T-cell (primary cell): Measurements from ENCODE around the gene LMX1A. TPM values are rescaled to one million over a fixed set of nuclear protein-coding genes. Genes with fewer than 3 reads are reported as not detected.

Source experiments
- ATAC-seq, 4 experiments: fragments of 200-7000 bp in 3 of 4; fragments of 150-1000 bp in 1 of 4; cut with Tn5 transposase; replicated peaks in 1 of 4; 1 replicate in 3 of 4; 2 replicates in 1 of 4; pipeline ENCODE4 v1.10.0; 2021; ENCODE audit warnings: moderate library complexity in 3 of 4, mild to moderate bottlenecking in 2 of 4, moderate number of reproducible peaks in 1 of 4
- CTCF ChIA-PET, 2 donors: fragments of 300-600 bp; sonication (Branson Sonifier 250); formaldehyde crosslinking; loops; one replicate each; lab custom pipeline; 2022; ENCODE audit warnings: antibody characterized with exemption in 2 of 2; lab: Charles Lee
- POLR2A ChIA-PET, 2 donors: fragments of 300-600 bp; sonication (Branson Sonifier 250); formaldehyde crosslinking; loops; one replicate each; lab custom pipeline; 2022; ENCODE audit warnings: antibody characterized with exemption in 2 of 2; lab: Charles Lee
- DNase-seq, 35 experiments: peaks; one replicate each; pipeline versions ENCODE4 v3.0.0 to v3.0.0-alpha.2; 2013 to 2023
- H3K27ac ChIP-seq: one replicate; pipeline ENCODE4 v1.5.1; 2013; ENCODE audit warnings: low read length
- H3K27me3 ChIP-seq, 2 experiments: replicated peaks in 1 of 2; 1 replicate in 1 of 2; 2 replicates in 1 of 2; pipeline versions ENCODE4 v1.6.1 to v1.7.0; 2013; ENCODE audit warnings: low read length in 1 of 2, mixed read lengths in 1 of 2; ENCODE audit not compliant: control insufficient read depth in 2 of 2, insufficient read depth in 2 of 2; ENCODE audit errors: extremely low read depth in 1 of 2
- H3K36me3 ChIP-seq, 2 donors: 1 replicate in 1 of 2; 2 replicates in 1 of 2; pipeline versions ENCODE4 v1.6.1 to v1.7.0; 2013; ENCODE audit warnings: low read length in 1 of 2; ENCODE audit not compliant: control insufficient read depth in 2 of 2, insufficient read depth in 1 of 2; ENCODE audit errors: extremely low read depth in 1 of 2
- H3K4me1 ChIP-seq, 2 experiments: 1 replicate in 1 of 2; 2 replicates in 1 of 2; pipeline versions ENCODE4 v1.6.1 to v1.7.0; 2013; ENCODE audit warnings: low read length in 2 of 2, mixed read lengths in 1 of 2; ENCODE audit not compliant: insufficient read depth in 2 of 2, control insufficient read depth in 1 of 2; ENCODE audit errors: extremely low read depth in 1 of 2
- H3K4me3 ChIP-seq, 2 donors: 1 replicate in 1 of 2; 2 replicates in 1 of 2; pipeline versions ENCODE4 v1.5.1 to v1.7.0; 2013; ENCODE audit warnings: mild to moderate bottlenecking in 2 of 2, low read length in 1 of 2, moderate library complexity in 1 of 2; ENCODE audit not compliant: control insufficient read depth in 1 of 2; ENCODE audit errors: extremely low read depth in 1 of 2
- H3K9me3 ChIP-seq: 2 replicates; pipeline ENCODE4 v1.7.0; 2013
- H3K27ac Mint-ChIP-seq, 2 donors: one replicate each; pipeline ENCODE4 v1.8.0; 2020 to 2021; ENCODE audit warnings: mild to moderate bottlenecking in 2 of 2, mixed read lengths in 2 of 2
- H3K27me3 Mint-ChIP-seq, 2 donors: one replicate each; pipeline ENCODE4 v1.8.0; 2021 to 2022; ENCODE audit warnings: mixed read lengths in 2 of 2
- H3K36me3 Mint-ChIP-seq: one replicate; pipeline ENCODE4 v1.8.0; 2021; ENCODE audit warnings: mixed read lengths
- H3K4me1 Mint-ChIP-seq, 3 donors: one replicate each; pipeline ENCODE4 v1.8.0; 2020 to 2022; ENCODE audit warnings: mixed read lengths in 3 of 3, mild to moderate bottlenecking in 1 of 3
- H3K4me3 Mint-ChIP-seq, 3 donors: one replicate each; pipeline ENCODE4 v1.8.0; 2020 to 2022; ENCODE audit warnings: mild to moderate bottlenecking in 3 of 3, mixed read lengths in 3 of 3, moderate library complexity in 3 of 3
- H3K9me3 Mint-ChIP-seq, 3 donors: one replicate each; pipeline ENCODE4 v1.8.0; 2020 to 2022; ENCODE audit warnings: mixed read lengths in 3 of 3
- WGBS: methylation state at CpG from one replicate; pipeline ENCODE4 v1.1.5; 2013; ENCODE audit warnings: missing lambda C conversion rate; ENCODE audit not compliant: insufficient coverage; 5-methylcytosine and 5-hydroxymethylcytosine counted together
- total RNA-seq, 35 experiments: library from RNA in 6 of 35; stranded (reverse) in 6 of 35; fragments of 120-200 nt in 1 of 35; gene quantifications; one replicate each; pipeline versions ENCODE4 v1.2.1 to v1.2.4 and lab custom pipeline; 2013 to 2026

Gene LMX1A
- total RNA-seq, 5 donors from 2014 or later (not counting 1 experiment from before 2014, with no cell fraction given) = not detected

GRCh38 chr1:165218731-165219130, 137.8 kb downstream of the LMX1A start:
- whole genome bisulfite sequencing = no CpG with 5 or more reads among the region's 6 CpGs
- CTCF ChIA-PET = no interaction called here

DNA sequence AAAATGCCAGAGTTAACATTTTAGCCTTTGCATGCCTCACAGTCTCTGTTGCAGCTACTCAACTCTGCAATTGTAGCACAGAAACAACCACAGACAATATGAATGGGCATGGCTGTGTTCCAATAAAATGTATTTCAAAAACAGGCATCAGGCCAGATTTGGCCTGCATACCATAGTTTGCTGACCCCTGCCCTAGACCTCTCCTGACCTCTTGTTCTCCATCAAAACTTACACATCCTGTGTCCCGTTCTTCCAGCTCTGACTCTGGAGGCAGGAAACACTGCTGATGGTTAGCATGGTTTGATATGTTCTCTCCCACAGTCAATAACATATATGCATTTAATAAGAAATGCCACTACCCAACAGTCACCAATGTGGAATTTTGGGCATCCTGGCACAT, 138.6 kb downstream of the LMX1A start:
- Histone ChIP-seq H3K4me3 (no peak overlapping the region), H3K27me3 (peaks cover 0 to 4% of the 10 kb centered on the region in 2 experiments), H3K4me1 (no peaks in the 10 kb centered on the region), H3K36me3 (no peaks in the 10 kb centered on the region), H3K27ac (no peak overlapping the region), H3K9me3 (no peaks in the 10 kb centered on the region)
- CTCF ChIA-PET = no interaction called here
- Mint-ChIP-seq H3K36me3 (no peaks in the 10 kb centered on the region), H3K4me1 (no peaks in the 10 kb centered on the region), H3K27ac (no peak overlapping the region), H3K4me3 (no peak overlapping the region), H3K9me3 (peaks cover 0 to 3% (median 0%) of the 10 kb centered on the region in 3 donors), H3K27me3 (peaks cover 19 to 30% of the 10 kb centered on the region in 2 donors)
- DNase-seq (no peak), ATAC-seq (no peak)
- no CpG with 5 or more reads among the region's 1 CpG for WGBS
- POLR2A ChIA-PET = no interaction called here

More at GRCh38 chr1:165218731-165219130, 137.8 kb downstream of the LMX1A start:
- H3K4me1 ChIP-seq = no peaks in the 10 kb centered on the region
- no peak overlapping the region for H3K4me3 ChIP-seq
- ATAC-seq = no peak
- H3K4me3 Mint-ChIP-seq = no peak overlapping the region
- H3K27me3 ChIP-seq = no peaks in the 10 kb centered on the region
- H3K27ac ChIP-seq = no peak overlapping the region
- H3K27me3 Mint-ChIP-seq = peaks cover 19 to 30% of the 10 kb centered on the region in 2 donors
- POLR2A ChIA-PET = no interaction called here
- H3K9me3 Mint-ChIP-seq = peaks cover 0 to 3% (median 0%) of the 10 kb centered on the region in 3 donors
- H3K9me3 ChIP-seq = no peaks in the 10 kb centered on the region
- H3K27ac Mint-ChIP-seq = no peak overlapping the region
- DNase-seq = no peak
- no peaks in the 10 kb centered on the region for H3K36me3 Mint-ChIP-seq
- H3K36me3 ChIP-seq = no peaks in the 10 kb centered on the region
- no peaks in the 10 kb centered on the region for H3K4me1 Mint-ChIP-seq

DNA sequence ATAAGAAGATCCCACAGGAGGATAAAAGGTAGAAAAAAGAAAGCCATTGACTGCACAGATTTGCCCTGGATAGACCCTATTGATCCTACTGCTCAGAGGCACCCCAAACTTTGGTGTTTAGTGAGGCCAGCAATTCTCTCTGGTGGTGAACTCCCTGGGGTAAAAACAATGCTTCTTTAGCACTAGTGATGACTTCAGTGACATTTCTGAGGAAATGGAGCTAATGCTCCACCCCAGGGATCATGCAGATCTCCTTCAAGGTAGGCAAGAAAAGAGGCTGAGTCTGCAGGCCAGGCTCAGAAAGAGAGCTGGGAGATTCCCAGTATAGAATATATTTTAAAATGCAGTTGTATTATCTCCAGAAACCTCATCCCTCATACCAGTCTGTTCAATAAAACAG, 140.3 kb downstream of the LMX1A start:
- H3K9me3 ChIP-seq = no peaks in the 10 kb centered on the region
- POLR2A ChIA-PET = no interaction called here
- H3K27me3 ChIP-seq = peaks cover 0 to 6% of the 10 kb centered on the region in 2 experiments
- H3K4me1 ChIP-seq = no peaks in the 10 kb centered on the region
- no peaks in the 10 kb centered on the region for H3K36me3 ChIP-seq
- ATAC-seq (no peak), DNase-seq (no peak)
- Mint-ChIP-seq H3K4me3 (no peak overlapping the region), H3K27ac (no peak overlapping the region), H3K27me3 (peaks cover 20 to 27% of the 10 kb centered on the region in 2 donors), H3K9me3 (no peaks in the 10 kb centered on the region), H3K4me1 (no peaks in the 10 kb centered on the region), H3K36me3 (no peaks in the 10 kb centered on the region)
- CTCF ChIA-PET = no interaction called here
- no peak overlapping the region for H3K4me3 ChIP-seq
- H3K27ac ChIP-seq = no peak overlapping the region

DNA sequence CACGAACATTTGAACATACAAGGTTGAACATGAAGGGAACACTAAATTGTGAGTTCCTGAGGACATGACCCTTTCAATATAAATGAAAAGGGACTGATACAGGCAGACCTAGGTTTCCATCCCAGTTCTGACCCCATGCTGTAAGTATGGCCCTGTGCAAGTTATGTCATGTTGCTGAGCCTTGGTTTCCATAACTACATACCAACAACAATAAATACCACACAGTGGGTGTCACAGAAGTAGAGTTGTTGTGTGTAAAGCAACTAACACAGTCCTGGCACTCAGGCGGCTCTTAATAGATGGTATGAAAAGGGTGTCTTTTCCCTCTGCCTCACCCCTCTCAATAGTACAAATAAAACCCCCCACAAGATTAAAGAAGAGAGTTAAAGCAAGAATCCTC, 140.8 kb downstream of the LMX1A start:
- no peaks in the 10 kb centered on the region for H3K4me1 Mint-ChIP-seq
- H3K27ac Mint-ChIP-seq = no peak overlapping the region
- no CpG with 5 or more reads among the region's 2 CpGs for WGBS
- no peak for ATAC-seq
- no peak overlapping the region for H3K27ac ChIP-seq
- peaks cover 0 to 6% of the 10 kb centered on the region in 2 experiments for H3K27me3 ChIP-seq
- no peaks in the 10 kb centered on the region for H3K9me3 ChIP-seq
- ChIA-PET POLR2A (no interaction called here), CTCF (no interaction called here)
- no peaks in the 10 kb centered on the region for H3K36me3 Mint-ChIP-seq
- no peaks in the 10 kb centered on the region for H3K36me3 ChIP-seq
- H3K9me3 Mint-ChIP-seq = no peaks in the 10 kb centered on the region
- H3K4me1 ChIP-seq = no peaks in the 10 kb centered on the region
- H3K27me3 Mint-ChIP-seq = peaks cover 22 to 30% of the 10 kb centered on the region in 2 donors
- H3K4me3 Mint-ChIP-seq = no peak overlapping the region
- no peak overlapping the region for H3K4me3 ChIP-seq
- DNase-seq = no peak

- Histone ChIP-seq H3K9me3 (no peaks in the 10 kb centered on the region), H3K4me3 (no peak overlapping the region), H3K27me3 (peaks cover 0 to 6% of the 10 kb centered on the region in 2 experiments), H3K36me3 (no peaks in the 10 kb centered on the region), H3K4me1 (no peaks in the 10 kb centered on the region), H3K27ac (no peak overlapping the region)
- ATAC-seq (no peak), DNase-seq (no peak)
- no peaks in the 10 kb centered on the region for H3K36me3 Mint-ChIP-seq
- no peaks in the 10 kb centered on the region for H3K9me3 Mint-ChIP-seq
- ChIA-PET CTCF (no interaction called here), POLR2A (no interaction called here)
- WGBS = no CpG with 5 or more reads among the region's 3 CpGs
- H3K4me1 Mint-ChIP-seq = no peaks in the 10 kb centered on the region
- no peak overlapping the region for H3K27ac Mint-ChIP-seq
- no peak overlapping the region for H3K4me3 Mint-ChIP-seq
- H3K27me3 Mint-ChIP-seq = peaks cover 7 to 13% of the 10 kb centered on the region in 2 donors
Observed at GRCh38 chr1:165212229-165212628, 144.3 kb downstream of the LMX1A start.

GRCh38 chr1:165207853-165208515, 148.5 kb downstream of the LMX1A start:
- H3K4me3 ChIP-seq = no peak overlapping the region
- ChIA-PET POLR2A (no interaction called here), CTCF (no interaction called here)
- H3K27me3 Mint-ChIP-seq = peaks cover 3 to 4% of the 10 kb centered on the region in 2 donors
- WGBS = 62% methylated on average over 3 of the region's 5 CpGs
- ATAC-seq (no peak), DNase-seq (no peak)
- no peak overlapping the region for H3K27ac ChIP-seq
- no peaks in the 10 kb centered on the region for H3K9me3 ChIP-seq
- H3K36me3 Mint-ChIP-seq = no peaks in the 10 kb centered on the region
- H3K27me3 ChIP-seq = peaks cover 0 to 3% of the 10 kb centered on the region in 2 experiments
- H3K4me3 Mint-ChIP-seq = no peak overlapping the region
- no peaks in the 10 kb centered on the region for H3K9me3 Mint-ChIP-seq
- H3K4me1 Mint-ChIP-seq = no peaks in the 10 kb centered on the region
- no peaks in the 10 kb centered on the region for H3K36me3 ChIP-seq
- no peaks in the 10 kb centered on the region for H3K4me1 ChIP-seq
- H3K27ac Mint-ChIP-seq = no peak overlapping the region
